C4-2B (cell line): ENCODE measurements around the gene PIGB.

Experiments
- CTCF ChIP-seq: fragments of 450-650 bp; conservative IDR thresholded peaks from 2 replicates; pipeline ENCODE4 v1.5.1; 2017; ENCODE audit warnings: mild to moderate bottlenecking
- ZFX ChIP-seq: fragments of 450-650 bp; IDR thresholded peaks from 2 replicates; pipeline ENCODE4 v1.6.1; 2017

GRCh38 chr15:55358471-55358870, 39.4 kb downstream of the PIGB start:
- TF ChIP-seq CTCF (no peak), ZFX (no peak)
